ENCODE results near the gene TBCEL. TPM values are rescaled to one million over a fixed set of nuclear protein-coding genes. Genes with fewer than 3 reads are reported as not detected.

TBCEL gene
- polyA plus RNA-seq, 1 donor (not counting 4 experiments of a cell fraction or from before 2014, with no cell fraction given): 15.1 TPM

GRCh38 chr11:120996973-120997372 is 26.9 kb upstream of the TBCEL start:
- no peak overlapping the region for H3K4me2 ChIP-seq (ENCODE audit: control insufficient read depth, extremely low read depth, insufficient read depth, low read depth, low read length)
- no peak for FAIRE-seq
- no peaks in the 10 kb centered on the region for H4K20me1 ChIP-seq (ENCODE audit: control insufficient read depth, extremely low read depth, insufficient read depth, low read length)
- H3K4me3 ChIP-seq (ENCODE audit: control insufficient read depth in 2 of 3, extremely low read depth in 1 of 3, insufficient read depth in 2 of 3, low read depth in 1 of 3, low read length in 3 of 3): no peak overlapping the region
- H3K27me3 ChIP-seq (ENCODE audit: control insufficient read depth, extremely low read depth, insufficient read depth, low read length): peaks cover 2% of the 10 kb centered on the region
- H3K9me3 ChIP-seq (ENCODE audit: control insufficient read depth, low read depth, low read length): no peaks in the 10 kb centered on the region
- no peak for DNase-seq (ENCODE audit: low read depth, low spot score)
- H3K27ac ChIP-seq (ENCODE audit: control insufficient read depth, insufficient read depth, low read length): no peak overlapping the region
- no peaks in the 10 kb centered on the region for H3K79me2 ChIP-seq (ENCODE audit: control insufficient read depth, insufficient read depth, low read length)
- no peak overlapping the region for H3K9ac ChIP-seq (ENCODE audit: control insufficient read depth, extremely low read depth, insufficient read depth, low read length)
- H3K9me1 ChIP-seq (ENCODE audit: control insufficient read depth, extremely low read depth, insufficient read depth, low read length): no peaks in the 10 kb centered on the region
- dilution Hi-C loops (cut with MboI; ENCODE audit: extremely low pct_ligation_motif_present, low sequenced_read_pairs): no loop called here
- TF ChIP-seq CTCF (optimal IDR thresholded peaks at IDR 0.05 in 1 of 3, IDR thresholded peaks at IDR 0.05 in 1 of 3, conservative IDR thresholded peaks at IDR 0.05 in 1 of 3; ENCODE audit: extremely low read depth in 1 of 3, insufficient read depth in 2 of 3, low read length in 3 of 3) (no peak), EZH2 (IDR thresholded peaks at IDR 0.05; ENCODE audit: low read length) (no peak)
- no peaks in the 10 kb centered on the region for H3K4me1 ChIP-seq (ENCODE audit: control insufficient read depth, extremely low read depth, insufficient read depth, low read length)
- H3K36me3 ChIP-seq (ENCODE audit: control insufficient read depth in 2 of 2, extremely low read depth in 1 of 2, insufficient read depth in 2 of 2, low read length in 2 of 2): no peaks in the 10 kb centered on the region
- H2AFZ ChIP-seq (ENCODE audit: control insufficient read depth, low read length): no peak overlapping the region

- Histone ChIP-seq H4K20me1 (ENCODE audit: control insufficient read depth, extremely low read depth, insufficient read depth, low read length) (no peaks in the 10 kb centered on the region), H3K4me3 (ENCODE audit: control insufficient read depth in 2 of 3, extremely low read depth in 1 of 3, insufficient read depth in 2 of 3, low read depth in 1 of 3, low read length in 3 of 3) (no peak overlapping the region), H3K79me2 (ENCODE audit: control insufficient read depth, insufficient read depth, low read length) (no peaks in the 10 kb centered on the region), H3K9me3 (ENCODE audit: control insufficient read depth, low read depth, low read length) (no peaks in the 10 kb centered on the region), H3K4me2 (ENCODE audit: control insufficient read depth, extremely low read depth, insufficient read depth, low read depth, low read length) (no peak overlapping the region), H3K36me3 (ENCODE audit: control insufficient read depth in 2 of 2, extremely low read depth in 1 of 2, insufficient read depth in 2 of 2, low read length in 2 of 2) (no peaks in the 10 kb centered on the region), H3K27ac (ENCODE audit: control insufficient read depth, insufficient read depth, low read length) (no peak overlapping the region), H3K9ac (ENCODE audit: control insufficient read depth, extremely low read depth, insufficient read depth, low read length) (no peak overlapping the region), H3K4me1 (ENCODE audit: control insufficient read depth, extremely low read depth, insufficient read depth, low read length) (no peaks in the 10 kb centered on the region), H3K27me3 (ENCODE audit: control insufficient read depth, extremely low read depth, insufficient read depth, low read length) (no peaks in the 10 kb centered on the region), H3K9me1 (ENCODE audit: control insufficient read depth, extremely low read depth, insufficient read depth, low read length) (no peaks in the 10 kb centered on the region), H2AFZ (ENCODE audit: control insufficient read depth, low read length) (no peak overlapping the region)
- no peak for FAIRE-seq
- no peak for TF ChIP-seq EZH2 (IDR thresholded peaks at IDR 0.05; ENCODE audit: low read length)
- no peak for TF ChIP-seq CTCF (optimal IDR thresholded peaks at IDR 0.05 in 1 of 3, IDR thresholded peaks at IDR 0.05 in 1 of 3, conservative IDR thresholded peaks at IDR 0.05 in 1 of 3; ENCODE audit: extremely low read depth in 1 of 3, insufficient read depth in 2 of 3, low read length in 3 of 3)
- no peak for DNase-seq (ENCODE audit: low read depth, low spot score)
- dilution Hi-C loops (cut with MboI; ENCODE audit: extremely low pct_ligation_motif_present, low sequenced_read_pairs): no loop called here
Observed at GRCh38 chr11:120998581-120998980, 25.3 kb upstream of the TBCEL start.

Measured in keratinocyte (primary cell).